NCI-H187 (cell line): Measurements from ENCODE around the gene IFNL1.
"Not testable (repeated sequence)": the region's sequence is repeated elsewhere in the genome, so short reads cannot be mapped to it uniquely, and the experiment has no call there.

ENCODE experiments used
- DNase-seq, 2 experiments: peaks; one replicate each; lab custom pipeline; 2025; lab: John Stamatoyannopoulos, UW

IFNL1 gene

GRCh38 chr19:39270036-39270871, 26.0 kb upstream of the IFNL1 start:
- no peak for DNase-seq

GRCh38 chr19:39273859-39274258, 22.3 kb upstream of the IFNL1 start:
- DNase-seq = not testable (repeated sequence)

DNA sequence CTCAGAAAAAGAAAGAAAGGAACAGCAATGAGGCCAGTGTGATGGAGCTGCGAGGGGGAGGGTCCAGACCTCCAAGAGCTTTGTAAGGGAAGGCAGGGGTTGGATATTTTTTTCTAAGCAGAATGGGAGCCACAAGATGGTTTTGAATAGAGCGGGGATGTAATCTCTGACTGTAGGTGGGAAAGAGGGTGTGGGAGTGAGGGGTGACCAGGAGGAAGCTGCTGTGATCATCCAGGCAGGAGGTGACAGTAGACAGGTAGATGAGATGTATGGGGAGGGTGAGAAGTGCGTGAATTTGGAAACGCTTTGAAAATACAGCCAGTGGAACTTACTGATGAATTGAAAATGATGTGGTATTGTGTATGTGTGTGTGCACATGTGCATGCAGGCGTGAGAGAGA, 20.6 kb upstream of the IFNL1 start:
- DNase-seq = no peak

- no peak for DNase-seq
Observed at GRCh38 chr19:39276740-39277139, 19.5 kb upstream of the IFNL1 start.

DNA sequence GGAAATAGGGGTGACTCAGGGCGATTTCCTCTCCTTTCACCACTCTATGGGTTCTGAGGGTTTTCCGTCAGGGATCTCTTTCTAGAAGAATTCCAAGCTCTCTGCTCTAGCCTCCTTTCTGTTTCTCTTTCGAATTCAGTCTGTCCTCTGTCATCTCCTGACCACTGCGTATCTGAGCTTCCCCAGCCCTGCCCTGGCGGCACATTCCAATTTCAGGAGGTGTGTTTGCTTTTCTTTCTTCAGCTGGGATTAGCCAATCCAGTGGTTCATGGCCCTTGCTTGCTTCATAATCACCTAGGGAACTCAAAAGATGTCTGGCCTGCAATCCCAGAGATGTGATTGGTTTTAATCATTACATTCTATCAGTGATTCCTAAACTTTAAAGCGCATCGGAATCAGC, 18.6 kb upstream of the IFNL1 start:
- DNase-seq = no peak

- no peak for DNase-seq
Observed at GRCh38 chr19:39282021-39282420, 14.2 kb upstream of the IFNL1 start.

- no peak for DNase-seq
Observed at GRCh38 chr19:39284032-39284431, 12.2 kb upstream of the IFNL1 start.

DNA sequence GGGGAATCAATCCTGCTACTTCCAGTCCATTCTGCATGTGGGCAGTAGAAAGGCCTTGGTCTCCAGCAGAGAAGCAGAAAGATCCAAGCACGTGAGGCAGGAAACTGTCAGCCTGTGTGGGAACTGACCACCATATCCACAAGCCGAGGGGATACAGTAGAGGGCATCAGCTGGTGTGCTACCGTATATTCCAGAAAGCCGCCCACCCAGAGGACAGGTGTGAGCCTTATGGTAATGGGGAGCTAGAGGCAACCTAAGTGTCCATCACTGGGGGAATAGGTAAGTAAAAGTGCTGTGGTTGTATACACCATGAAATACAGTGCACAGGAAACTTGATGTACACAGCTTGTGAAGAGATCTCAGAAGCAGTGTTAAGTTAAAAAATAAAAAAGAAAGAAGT, 2.8 kb upstream of the IFNL1 start:
- DNase-seq = no peak

DNA sequence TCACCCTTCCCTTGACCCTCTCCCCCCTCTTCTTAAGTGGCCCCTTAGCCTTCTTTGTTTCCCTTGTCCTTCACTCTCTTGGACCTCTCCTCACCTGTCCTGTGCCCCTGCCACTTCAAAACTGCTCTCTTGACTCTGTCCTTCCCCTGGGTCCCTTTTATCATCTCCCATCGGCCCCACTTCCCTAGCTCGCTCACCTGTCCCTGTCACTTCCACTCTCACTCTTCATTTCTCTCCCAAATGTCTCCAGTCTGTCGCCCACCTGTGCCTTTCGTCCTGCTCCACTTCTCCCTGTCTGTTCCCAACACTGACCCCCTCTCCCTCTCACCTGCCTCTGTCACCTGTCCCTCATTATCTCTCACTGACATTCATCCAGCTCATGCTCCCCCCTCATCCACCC, 699 bp downstream of the IFNL1 start:
- no peak for DNase-seq

DNA sequence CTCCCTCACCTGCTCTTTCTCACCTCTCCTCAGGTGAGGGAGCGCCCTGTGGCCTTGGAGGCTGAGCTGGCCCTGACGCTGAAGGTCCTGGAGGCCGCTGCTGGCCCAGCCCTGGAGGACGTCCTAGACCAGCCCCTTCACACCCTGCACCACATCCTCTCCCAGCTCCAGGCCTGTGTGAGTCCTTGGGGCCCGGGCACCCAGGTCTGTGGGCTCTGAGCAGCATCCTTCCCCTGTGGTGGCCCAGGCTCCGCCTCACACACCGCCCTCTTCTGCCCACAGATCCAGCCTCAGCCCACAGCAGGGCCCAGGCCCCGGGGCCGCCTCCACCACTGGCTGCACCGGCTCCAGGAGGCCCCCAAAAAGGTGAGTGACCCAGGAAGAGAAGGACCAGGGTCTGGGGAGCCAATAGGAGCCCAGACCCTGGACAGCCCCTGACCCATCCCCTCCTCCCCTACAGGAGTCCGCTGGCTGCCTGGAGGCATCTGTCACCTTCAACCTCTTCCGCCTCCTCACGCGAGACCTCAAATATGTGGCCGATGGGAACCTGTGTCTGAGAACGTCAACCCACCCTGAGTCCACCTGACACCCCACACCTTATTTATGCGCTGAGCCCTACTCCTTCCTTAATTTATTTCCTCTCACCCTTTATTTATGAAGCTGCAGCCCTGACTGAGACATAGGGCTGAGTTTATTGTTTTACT, 1.9 kb downstream of the IFNL1 start:
- no peak for DNase-seq

DNA sequence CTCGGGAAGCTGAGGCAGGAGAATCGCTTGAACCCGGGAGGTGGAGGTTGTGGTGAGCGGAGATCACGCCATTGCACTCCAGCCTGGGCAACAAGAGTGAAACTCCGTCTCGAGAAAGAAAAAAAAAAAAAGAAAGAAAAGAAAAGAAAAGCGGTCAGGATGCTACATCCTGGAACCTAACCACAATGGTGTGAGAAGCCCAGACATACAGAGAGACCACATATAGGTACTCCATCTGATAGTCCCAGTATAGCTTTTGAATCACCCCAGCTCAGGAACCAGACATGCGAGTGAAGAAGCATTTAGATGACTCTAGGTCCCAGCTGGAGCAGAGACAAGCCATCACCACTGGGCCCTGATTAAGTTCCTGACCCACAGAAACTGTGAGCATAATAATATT, 3.2 kb downstream of the IFNL1 start:
- DNase-seq = no peak

- no peak for DNase-seq
Observed at GRCh38 chr19:39299832-39300231, 3.6 kb downstream of the IFNL1 start.

DNA sequence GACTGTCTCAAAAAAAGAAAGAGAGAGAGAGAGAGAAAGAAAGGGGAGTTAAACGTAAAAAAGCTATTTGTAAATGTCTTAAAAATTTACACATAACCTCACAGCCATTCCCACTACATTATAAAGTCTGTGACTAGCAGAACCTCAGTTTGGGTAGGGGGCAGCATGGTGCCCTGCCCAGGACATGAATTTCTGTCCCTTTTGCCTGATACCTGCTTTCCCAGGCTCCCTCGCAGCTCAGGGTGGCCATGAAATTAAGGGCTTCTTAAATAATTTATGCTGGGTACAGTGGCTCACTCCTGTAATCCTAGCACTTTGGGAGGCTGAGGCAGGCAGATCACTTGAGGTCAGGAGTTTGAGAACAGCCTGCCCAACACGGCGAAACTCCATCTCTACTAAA, 4.8 kb downstream of the IFNL1 start:
- DNase-seq = no peak

GRCh38 chr19:39301562-39301961, 5.4 kb downstream of the IFNL1 start:
- DNase-seq = no peak

DNA sequence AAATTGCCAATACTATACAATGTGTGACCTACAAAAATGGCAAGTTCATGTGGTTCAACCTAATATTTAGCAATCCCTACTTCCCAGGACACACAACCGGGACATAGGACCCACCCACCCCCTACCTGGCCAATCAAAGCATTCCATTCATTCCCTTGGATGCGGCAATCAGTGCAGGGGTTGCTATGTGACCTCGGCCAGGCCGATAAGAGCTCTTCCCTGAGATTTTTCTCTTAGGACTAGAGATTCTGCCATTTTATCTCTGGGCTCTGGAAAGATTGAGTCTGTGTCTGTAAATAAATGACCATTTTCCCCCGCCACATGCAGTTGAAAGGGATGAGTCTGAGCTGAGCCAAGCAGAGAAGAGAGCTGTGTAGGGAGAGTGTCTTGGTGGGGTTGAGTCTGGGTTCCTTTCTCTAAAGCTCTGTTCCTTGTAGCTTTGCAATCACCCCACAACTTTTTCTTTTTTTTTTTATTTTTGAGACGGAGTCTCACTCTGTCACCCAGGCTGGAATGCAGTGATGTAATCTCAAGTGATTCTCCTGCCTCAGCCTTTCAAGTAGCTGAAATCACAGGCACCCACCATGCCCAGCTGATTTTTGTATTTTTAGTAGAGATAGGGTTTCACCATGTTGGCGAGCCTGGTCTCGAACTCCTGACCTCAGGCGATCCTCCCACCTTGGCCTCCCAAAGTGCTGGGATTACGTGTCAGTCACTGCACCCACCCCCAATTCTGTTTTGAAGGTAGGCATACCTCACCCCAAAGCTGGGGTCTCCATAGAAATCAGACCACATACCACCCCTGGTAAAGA, 7.4 kb downstream of the IFNL1 start:
- no peak for DNase-seq

DNA sequence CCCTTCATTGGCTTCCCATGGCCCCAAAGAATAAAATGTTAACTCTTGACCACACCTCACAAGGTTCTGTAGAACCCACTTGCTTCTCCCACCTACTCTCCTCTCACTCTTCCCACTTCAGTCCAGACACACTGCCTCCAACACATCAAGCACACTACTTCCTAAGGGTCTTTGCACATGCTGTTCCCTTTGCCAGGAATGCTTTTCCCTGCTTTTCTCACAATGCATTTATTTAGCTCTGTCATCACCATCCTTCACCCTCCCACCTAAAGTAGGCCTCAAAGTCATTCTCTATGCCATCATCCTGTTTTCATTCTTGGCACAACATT, 7.9 kb downstream of the IFNL1 start:
- DNase-seq = no peak

DNA sequence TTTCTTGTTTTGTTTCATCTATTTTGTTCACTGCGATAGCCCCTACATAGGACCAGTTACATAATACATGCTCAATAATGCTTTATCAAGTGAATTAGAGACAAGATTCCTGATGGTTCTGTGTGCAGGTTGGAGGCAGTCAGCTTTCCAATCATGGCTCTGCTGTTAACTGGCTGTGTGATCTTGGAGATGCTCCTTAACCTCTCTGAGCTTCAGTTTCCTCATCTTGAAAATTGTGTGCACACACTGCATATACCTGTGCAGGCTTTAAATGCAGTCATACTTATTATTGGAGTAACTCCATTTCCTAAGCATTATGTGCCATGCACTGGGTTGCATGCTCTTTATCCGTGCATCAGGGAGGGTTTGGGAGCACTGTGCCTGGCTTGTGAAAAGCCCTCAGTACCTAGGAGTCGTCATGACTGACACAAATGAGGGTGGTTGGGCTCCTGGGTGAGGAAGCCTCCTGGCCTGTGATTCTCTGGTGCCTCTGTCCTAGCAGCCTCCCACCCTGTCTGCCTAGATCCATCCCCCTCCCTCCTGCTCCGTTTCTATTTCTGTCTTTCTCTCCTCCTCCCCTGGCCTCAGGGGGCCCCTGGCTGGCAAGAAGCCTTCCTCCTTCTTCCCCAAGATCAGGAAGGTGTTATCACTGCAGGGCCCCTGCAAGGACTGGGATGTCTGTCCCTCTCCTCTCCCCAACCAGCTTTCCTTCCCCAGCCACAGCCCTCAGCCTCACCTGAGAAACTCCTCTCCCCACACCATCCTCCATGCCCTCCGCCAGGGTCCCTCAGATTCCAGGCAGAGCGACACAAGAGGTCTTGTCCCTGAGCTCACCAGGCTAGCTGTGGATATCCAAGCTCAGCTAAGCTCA, 8.7 kb downstream of the IFNL1 start:
- DNase-seq = no peak

- DNase-seq = no peak
Observed at GRCh38 chr19:39306075-39306474, 9.9 kb downstream of the IFNL1 start.

DNA sequence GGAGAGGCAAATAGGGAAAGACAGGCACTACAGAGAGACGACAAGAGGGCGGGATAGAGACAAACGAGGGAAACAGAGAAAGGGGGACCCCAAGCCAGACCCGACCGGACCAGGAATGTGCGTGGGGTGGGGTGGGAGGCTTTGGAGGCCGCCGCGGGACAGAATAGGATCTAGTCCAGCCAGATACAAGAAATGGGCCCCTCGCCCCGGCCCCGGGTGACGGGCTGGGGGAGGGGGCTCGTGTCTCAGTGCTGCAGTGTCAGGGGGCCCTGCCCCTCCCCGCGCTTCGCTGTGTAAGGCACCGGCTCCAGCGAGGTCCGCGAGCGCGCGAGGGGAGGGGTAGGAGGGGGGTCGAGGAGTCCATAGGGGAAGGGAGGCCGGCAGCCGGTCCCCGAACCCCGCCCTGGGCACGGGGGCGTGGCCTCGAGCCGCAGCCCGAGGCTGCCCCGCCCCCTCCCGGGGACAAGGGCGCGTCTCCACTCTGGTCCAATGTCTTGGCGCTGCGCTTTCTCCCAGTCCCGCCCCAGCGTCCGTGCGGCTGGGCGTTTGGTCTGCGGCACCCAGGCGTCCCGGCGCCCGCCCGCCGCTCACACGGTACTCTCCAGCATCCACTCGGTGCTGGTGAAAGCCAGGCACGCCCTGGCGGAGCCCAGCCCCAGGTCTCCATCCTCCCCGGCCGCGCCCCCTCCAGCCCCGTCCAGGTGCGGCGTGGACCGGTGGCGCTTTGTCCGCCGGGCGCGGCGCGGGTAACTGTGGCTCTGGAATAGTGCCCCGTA, 11.0 kb downstream of the IFNL1 start:
- no peak for DNase-seq

GRCh38 chr19:39307822-39308530, 11.8 kb downstream of the IFNL1 start:
- no peak for DNase-seq
